Fibroblast of upper back skin (primary cell): ENCODE data around the gene PROM1.

Experiments used
- DNase-seq: peaks from one replicate; pipeline ENCODE4 v3.0.0-alpha.2; 2013

PROM1 gene

DNA sequence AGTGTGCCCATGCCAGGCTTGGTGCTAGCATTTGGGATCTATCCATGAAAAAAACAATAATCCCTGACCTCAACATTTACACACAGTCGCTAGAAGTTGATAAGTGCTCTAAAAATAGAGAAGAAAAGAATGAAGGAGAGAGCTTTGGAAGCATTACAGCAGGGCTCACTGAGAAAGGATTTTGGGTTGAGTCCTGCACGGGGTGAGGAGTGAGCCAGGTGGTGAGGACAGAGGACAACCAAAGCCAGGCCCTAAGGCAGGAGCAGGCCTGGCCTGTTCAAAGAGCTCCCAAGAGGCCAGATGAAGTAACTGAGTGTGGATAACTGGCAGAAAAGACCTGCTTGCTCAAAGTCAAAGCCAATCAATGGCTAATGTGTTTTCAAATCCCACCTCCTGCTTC lies 20.7 kb upstream of the PROM1 start:
- DNase-seq: no peak

GRCh38 chr4:16102356-16102755 lies 18.5 kb upstream of the PROM1 start:
- DNase-seq: no peak

DNA sequence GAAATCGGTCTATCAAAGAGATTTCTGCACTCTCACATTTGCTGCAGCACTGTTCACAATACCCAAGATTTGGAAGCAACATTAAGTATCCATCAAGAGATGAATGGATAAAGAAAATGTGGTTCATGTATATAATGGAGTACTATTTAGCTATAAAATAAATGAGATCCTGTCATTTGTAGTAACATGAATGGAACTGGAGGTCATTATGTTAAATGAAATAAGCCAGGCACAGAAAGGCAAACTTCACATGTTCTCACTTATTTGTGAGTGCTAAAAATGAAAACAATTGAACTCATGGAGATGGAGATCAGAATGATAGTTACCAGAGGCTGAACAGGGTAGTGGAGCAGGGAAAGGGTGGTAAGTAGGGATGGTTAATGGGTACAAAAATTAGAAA lies 17.0 kb upstream of the PROM1 start:
- DNase-seq: no peak

- DNase-seq: no peak
Measured at GRCh38 chr4:16092682-16093319, 9.0 kb upstream of the PROM1 start.

GRCh38 chr4:16090096-16090705 lies 6.4 kb upstream of the PROM1 start:
- no peak for DNase-seq

DNA sequence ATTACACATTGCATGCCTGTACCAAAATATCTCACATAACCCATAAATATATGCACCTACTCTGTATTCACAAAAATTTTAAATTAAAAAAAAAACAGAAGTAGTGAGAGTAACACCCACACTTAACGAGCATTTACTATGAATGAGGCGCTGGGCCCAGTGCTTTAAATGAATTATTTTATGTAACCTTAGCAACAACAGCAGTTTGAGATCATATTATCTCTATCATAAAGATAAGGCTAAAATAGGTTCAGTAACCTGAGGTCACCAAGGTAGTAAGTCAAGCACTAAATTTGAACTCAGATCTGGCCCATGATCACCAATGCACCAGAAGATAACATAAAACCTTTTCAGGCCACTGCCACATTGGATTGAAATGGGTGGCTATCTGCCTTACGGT lies 5.3 kb upstream of the PROM1 start:
- DNase-seq: no peak

DNA sequence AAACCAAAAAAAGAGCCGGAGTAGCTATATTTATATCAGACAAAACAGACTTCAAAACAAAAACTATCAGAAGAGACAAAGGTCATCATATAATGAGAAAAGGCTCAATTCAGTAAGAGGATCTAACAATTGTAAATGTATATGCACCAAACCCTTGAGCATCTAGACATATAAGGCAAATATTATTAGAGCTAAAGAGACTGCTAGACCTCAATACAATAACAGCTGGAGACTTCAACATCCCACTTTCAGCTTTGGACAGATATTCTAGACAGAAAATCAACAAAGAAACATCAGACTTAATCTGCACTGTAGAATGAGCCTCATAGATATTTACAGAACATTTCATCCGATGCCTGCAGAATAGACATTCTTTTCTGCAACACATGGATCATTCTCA lies 4.8 kb upstream of the PROM1 start:
- no peak for DNase-seq

GRCh38 chr4:16085822-16086221 lies 2.0 kb upstream of the PROM1 start:
- DNase-seq: no peak

- DNase-seq: peak; percentile 18
Measured at GRCh38 chr4:16082426-16083240, 1.2 kb downstream of the PROM1 start.

- no peak for DNase-seq
Measured at GRCh38 chr4:16082041-16082425, 1.8 kb downstream of the PROM1 start.

GRCh38 chr4:16079046-16079445 lies 4.8 kb downstream of the PROM1 start:
- DNase-seq: no peak

DNA sequence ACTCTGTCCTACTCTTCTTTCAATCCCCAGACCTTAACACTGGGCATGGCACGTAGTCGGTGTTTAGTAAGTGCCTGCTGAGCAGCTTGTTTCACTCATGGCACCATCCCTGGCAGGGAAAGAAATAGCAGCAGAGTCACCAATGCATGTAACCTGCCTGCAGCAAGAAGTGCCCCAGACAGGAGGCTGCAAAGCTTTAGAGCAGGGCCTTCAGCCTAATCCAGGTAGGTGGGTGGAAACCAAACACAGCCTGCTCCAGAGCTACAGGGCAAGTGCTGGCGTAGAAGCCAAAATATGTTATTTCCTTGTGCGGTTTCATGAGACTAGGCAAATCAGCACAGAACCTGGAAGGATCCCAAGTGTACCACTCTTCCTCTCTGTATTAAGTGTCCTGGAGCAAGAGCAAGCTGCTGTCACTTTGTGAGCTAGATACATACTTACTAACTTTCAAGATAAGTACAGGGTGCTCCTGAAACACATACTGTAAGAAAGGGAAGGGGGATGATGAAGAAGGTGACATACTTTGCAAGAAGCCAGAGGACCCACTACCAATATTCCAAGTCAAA lies 5.5 kb downstream of the PROM1 start:
- no peak for DNase-seq

DNA sequence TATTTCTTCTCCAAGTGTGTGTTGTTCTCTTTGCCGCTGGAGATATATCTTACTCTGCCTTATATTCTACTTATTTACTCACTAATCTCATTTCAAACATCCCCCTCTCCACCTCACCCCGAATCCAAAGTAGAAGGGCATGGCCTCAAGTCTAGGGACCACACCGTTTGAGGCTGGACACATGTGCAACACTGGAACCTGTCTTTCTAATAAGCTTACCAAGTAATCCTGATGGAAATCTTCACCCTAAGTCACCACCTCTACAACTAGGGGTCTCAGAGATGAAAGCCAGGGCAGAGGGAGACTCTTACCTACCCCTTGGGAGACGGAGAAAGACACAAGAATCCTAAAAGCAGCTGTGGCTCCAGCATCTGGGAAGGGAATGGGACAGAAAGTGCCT lies 6.0 kb downstream of the PROM1 start:
- DNase-seq: no peak

DNA sequence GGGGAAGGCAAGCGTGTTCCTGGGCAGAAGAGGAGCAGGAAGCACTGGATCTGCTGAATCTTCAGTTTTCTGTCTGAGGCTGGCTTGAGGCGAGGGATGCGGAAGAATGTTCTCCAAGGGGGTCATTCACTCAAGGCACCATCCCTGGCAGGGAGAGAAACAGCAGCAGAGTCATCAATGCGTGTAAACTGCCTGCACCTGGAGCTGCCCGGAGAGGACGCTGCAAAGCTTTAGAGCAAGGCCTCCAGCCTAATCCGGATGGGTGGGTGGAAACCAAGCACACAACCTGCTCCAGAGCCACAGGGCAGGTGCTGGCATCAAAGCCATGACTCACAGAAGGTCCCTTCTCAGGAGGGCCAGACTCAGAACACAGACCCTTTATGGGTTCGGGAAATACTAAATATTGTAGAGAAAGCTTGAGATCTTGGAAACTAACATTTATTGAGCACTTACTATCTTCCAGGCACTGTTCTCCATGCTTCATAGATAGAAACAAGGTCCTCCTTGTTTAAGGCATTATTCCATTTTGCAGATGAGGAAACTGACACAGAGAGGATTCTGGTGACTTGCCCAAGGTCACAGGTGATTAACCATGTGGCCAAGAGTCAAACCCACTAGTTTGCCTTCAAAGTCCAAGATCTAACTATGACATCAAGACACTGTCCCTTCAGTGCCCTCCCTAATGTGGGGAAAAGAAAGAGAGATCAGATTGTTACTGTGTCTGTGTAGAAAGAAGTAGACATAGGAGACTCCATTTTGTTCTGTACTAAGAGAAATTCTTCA lies 7.7 kb downstream of the PROM1 start:
- no peak for DNase-seq

DNA sequence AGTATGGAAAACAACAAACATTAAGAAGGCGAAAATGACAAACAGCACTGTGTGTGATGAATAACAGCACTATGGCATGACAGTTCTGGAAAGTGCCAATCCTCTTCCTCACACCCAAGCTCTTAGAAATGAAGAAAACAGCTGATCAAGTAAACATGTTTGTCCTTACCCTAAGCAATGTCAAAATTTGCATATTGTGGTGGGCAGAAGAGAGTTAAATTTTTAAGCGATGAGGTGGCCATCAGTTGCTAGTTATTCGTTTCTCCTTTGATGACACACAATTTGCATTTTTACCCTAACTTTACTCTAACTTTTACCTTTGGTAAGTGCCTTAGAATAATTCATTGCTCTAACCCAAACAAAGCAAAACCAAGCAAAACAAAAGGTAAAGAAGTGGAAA lies 8.8 kb downstream of the PROM1 start:
- DNase-seq: no peak

DNA sequence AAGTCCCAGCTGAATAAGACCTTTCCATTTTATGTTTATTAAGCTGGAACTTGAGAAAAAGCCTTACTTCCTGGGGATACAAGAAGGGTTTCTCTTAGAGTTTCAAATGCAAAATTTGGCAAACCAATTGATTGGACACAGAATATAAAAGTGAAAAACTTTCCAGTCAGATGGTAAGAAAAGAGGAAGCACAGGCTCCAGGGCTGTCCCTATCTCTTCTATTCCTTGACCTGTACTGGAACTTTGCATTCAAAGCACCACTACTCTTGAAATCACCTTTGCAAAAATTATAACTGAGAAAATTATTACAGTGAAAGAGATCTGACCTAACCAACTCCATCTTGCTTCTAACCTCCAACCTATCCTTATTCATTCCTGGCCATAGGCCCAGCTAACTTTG lies 11.7 kb downstream of the PROM1 start:
- no peak for DNase-seq

DNA sequence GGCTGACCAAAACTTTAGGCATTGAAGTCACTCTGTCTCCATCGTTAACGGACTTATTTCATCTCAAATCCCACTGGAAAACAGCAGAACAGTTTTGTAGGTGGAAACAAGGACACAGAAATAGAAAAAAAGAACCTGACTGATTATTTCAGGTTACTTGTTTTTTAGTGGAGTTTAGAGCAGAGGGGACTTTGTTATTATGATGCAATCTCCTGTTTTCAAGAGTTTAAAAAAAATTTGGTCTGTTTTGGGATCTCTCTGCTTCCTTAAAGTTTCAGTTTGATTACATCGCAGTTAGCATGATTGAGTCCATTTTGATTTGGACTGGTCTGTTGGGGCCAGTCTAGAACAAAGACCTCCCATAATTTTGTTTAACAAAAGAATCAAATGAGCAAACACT lies 13.6 kb downstream of the PROM1 start:
- no peak for DNase-seq

- DNase-seq: no peak
Measured at GRCh38 chr4:16067515-16067914, 16.3 kb downstream of the PROM1 start.

GRCh38 chr4:16066586-16067128 lies 17.2 kb downstream of the PROM1 start:
- DNase-seq: no peak

GRCh38 chr4:16065066-16065465 lies 18.8 kb downstream of the PROM1 start:
- no peak for DNase-seq

- DNase-seq: no peak
Measured at GRCh38 chr4:16062601-16063000, 21.2 kb downstream of the PROM1 start.

DNA sequence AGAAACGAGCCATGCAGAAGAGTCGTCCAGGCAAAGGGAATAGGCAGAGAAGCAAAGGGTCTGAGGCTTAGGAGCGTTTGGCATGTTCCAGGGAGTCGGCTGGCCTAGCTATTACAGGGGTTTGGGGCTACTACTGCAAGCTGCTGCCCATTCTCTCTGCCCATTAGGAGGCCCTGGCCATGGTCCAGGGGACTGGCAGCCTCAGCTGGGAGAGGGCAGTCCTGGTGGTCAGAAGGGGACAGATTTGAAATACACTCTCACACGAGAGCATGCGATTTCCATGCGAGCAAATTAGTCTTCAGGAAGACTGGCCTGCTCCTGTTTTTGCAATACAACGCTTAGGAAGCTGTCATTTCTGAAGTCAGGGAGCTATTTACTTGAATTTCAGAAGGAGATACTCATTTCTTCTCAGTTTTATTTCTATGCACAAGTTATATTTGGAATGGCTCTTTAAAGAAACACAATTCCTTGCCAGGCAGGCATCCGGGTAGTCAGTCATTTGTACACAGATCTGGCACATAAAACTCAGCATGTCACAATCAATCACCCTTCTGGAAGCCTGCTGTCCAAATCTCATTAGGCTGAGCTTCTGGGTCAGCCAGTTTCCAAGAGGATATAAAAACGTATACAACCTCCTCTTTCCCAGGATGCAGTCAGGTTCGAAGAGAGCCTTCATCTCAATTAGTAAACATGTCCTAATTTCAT lies 27.0 kb downstream of the PROM1 start:
- DNase-seq: no peak
